ENCODE results near the gene CYFIP2. TPM values are rescaled to one million over a fixed set of nuclear protein-coding genes. Genes with fewer than 3 reads are reported as not detected.
"Not testable (repeated sequence)": the region's sequence is repeated elsewhere in the genome, so short reads cannot be mapped to it uniquely, and the experiment has no call there.

The CYFIP2 gene
- total and polyA plus RNA-seq, 12 donors = 20.3 to 50.8 (median 31.1) TPM

DNA sequence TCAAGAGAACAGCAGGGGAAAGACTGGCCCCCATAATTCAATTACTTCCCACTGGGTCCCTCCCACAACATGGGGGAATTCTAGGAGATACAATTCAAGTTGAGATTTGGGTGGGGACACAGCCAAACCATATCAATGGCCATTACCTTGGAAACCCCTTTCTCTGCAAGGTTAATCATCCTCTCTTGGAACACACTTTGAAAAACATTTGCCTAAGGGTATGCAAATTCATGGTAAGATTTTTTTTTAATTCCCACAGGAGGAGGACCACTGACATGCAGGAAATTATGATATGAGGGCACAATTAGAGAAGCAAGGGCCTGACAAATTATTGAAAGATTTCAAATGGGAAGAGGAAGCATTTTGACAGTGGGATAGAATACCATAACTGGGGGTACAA lies 132.4 kb downstream of the CYFIP2 start:
- ATAC-seq (no peak), DNase-seq (no peak)
- Histone ChIP-seq H3K4me1 (no peaks in the 10 kb centered on the region), H3K9me3 (peaks cover 0 to 8% (median 0%) of the 10 kb centered on the region in 11 donors), H3K4me3 (no peak overlapping the region), H3K27ac (no peak overlapping the region), H3K27me3 (no peaks in the 10 kb centered on the region), H3K36me3 (peaks cover 0 to 5% (median 0%) of the 10 kb centered on the region in 9 donors)
- intact Hi-C loops (cut with DNase I) = no loop called here
- TF ChIP-seq, protein P1, sequence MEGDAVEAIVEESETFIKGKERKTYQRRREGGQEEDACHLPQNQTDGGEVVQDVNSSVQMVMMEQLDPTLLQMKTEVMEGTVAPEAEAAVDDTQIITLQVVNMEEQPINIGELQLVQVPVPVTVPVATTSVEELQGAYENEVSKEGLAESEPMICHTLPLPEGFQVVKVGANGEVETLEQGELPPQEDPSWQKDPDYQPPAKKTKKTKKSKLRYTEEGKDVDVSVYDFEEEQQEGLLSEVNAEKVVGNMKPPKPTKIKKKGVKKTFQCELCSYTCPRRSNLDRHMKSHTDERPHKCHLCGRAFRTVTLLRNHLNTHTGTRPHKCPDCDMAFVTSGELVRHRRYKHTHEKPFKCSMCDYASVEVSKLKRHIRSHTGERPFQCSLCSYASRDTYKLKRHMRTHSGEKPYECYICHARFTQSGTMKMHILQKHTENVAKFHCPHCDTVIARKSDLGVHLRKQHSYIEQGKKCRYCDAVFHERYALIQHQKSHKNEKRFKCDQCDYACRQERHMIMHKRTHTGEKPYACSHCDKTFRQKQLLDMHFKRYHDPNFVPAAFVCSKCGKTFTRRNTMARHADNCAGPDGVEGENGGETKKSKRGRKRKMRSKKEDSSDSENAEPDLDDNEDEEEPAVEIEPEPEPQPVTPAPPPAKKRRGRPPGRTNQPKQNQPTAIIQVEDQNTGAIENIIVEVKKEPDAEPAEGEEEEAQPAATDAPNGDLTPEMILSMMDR (IDR thresholded peaks at IDR 0.05) = no peak

DNA sequence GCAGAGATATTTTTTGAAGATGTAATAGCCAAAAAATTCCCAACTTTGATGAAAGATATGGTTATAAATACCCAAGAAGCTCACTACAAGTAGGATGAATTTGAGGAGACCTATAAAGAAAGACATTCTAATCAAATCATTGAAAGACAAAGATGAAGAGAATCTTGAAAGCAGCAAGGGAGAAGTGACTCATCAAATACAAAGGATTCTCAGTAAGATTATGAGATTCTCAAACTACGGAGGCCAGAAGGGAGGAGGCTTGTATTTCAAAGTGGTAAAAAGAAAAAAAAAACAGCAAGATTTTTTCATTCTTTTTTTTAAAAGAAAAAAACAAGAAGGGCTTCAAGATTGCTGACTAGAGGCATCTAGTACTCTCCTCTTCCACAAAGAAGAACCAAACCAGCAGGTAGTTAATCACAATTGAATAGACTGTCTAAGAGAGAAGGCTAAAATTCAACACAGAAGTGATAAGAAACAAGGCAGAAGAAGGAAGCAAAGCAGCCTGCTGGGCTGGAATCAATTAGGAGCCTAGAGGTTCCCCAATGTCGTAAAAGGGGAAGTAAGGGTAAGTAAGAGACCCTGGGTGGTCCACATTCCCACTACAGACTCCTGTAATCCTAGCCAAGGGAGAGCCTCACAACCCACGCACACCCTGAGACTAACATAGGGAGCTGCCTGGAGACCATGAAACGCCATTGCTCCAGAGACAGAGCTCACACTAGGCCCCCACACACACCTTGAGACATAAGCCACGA lies 135.0 kb downstream of the CYFIP2 start:
- Histone ChIP-seq H3K36me3 (no peaks in the 10 kb centered on the region), H3K4me1 (no peaks in the 10 kb centered on the region), H3K9me3 (peaks cover 0 to 20% (median 4%) of the 10 kb centered on the region in 11 donors), H3K27me3 (no peaks in the 10 kb centered on the region), H3K27ac (no peak overlapping the region), H3K4me3 (no peak overlapping the region)
- ATAC-seq = no peak
- 78 to 82% methylated on average over 5 of the region's 5 CpGs for WGBS, 2 donors
- intact Hi-C loops (cut with DNase I) = no loop called here
- TF ChIP-seq, protein P1 (IDR thresholded peaks at IDR 0.05) = no peak
- no peak for DNase-seq

DNA sequence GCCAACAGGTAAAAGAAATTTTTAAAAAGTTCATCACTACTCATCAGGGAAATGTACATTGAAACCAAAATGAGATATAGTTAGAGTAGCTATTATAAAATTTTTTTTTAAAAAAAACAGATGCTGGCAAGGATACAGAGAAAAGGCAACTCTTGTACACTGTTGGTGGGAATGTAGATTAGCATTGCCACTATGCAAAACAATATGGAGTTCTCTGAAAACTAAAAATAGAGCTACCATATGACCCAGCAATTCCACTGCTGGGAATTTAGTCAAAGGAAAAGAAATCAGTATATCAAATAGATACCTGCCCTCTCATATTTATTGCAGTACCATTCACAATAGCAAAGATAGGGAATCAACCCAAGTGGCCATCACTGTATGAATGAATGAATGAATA lies 149.9 kb downstream of the CYFIP2 start:
- DNase-seq (no peak), ATAC-seq (no peak)
- TF ChIP-seq, protein P1 (IDR thresholded peaks at IDR 0.05) = no peak
- Histone ChIP-seq H3K9me3 (peaks cover 0 to 13% (median 0%) of the 10 kb centered on the region in 11 donors), H3K27ac (no peak overlapping the region), H3K4me3 (no peak overlapping the region), H3K27me3 (no peaks in the 10 kb centered on the region), H3K36me3 (no peaks in the 10 kb centered on the region), H3K4me1 (no peaks in the 10 kb centered on the region)
- intact Hi-C loops (cut with DNase I) = no loop called here

DNA sequence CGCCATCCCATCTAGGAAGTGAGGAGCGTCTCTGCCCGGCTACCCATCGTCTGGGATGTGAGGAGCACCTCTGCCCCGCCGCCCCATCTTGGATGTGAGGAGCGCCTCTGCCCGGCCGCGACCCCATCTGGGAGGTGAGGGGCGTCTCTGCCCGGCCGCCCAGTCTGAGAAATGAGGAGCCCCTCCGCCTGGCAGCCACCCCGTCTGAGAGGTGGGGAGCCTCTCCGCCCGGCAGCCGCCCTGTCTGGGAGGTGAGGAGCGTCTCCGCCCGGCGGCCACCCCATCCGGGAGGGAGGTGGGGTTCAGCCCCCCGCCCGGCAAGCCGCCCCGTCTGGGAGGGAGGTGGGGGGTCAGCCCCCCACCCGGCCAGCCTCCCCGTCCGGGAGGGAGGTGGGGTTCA lies 153.6 kb downstream of the CYFIP2 start:
- H3K27ac ChIP-seq; DNase-seq; H3K36me3 ChIP-seq; ATAC-seq; intact Hi-C loops (cut with DNase I); H3K4me3 ChIP-seq; H3K27me3 ChIP-seq; H3K4me1 ChIP-seq: not testable (repeated sequence)
- H3K9me3 ChIP-seq = peaks cover 0 to 17% (median under 1%) of the 10 kb centered on the region in 11 donors
- WGBS, 2 donors = 98% methylated on average over 16 to 30 of the region's 30 CpGs

DNA sequence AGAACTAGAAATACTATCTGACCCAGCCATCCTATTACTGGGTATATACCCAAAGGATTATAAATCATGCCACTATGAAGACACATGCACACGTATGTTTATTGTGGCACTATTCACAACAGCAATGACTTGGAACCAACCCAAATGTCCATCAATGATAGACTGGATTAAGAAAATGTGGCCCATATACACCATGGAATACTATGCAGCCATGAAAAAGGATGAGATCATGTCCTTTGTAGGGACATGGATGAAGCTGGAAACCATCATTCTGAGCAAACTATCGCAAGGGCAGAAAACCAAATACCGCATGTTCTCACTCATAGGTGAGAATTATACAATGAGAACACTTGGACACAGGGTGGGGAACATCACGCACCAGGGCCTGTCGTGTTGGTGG lies 164.0 kb downstream of the CYFIP2 start:
- WGBS, 2 donors = 95% methylated on average over 5 of the region's 5 CpGs
- H3K4me1 ChIP-seq, H3K36me3 ChIP-seq, DNase-seq, H3K27ac ChIP-seq, H3K27me3 ChIP-seq, H3K4me3 ChIP-seq, ATAC-seq: not testable (repeated sequence)
- intact Hi-C loops (cut with DNase I) = loop anchor here in 9 of 10 donors (2.0 to 5.0 kb wide), 4 partner anchors 42 to 289 kb away; no protein-coding TSS in a partner anchor
- peaks cover 0 to 10% (median 0%) of the 10 kb centered on the region in 11 donors for H3K9me3 ChIP-seq

Data from heart right ventricle (tissue), 16 donors.